ENCODE data around the gene UFD1.

DNA sequence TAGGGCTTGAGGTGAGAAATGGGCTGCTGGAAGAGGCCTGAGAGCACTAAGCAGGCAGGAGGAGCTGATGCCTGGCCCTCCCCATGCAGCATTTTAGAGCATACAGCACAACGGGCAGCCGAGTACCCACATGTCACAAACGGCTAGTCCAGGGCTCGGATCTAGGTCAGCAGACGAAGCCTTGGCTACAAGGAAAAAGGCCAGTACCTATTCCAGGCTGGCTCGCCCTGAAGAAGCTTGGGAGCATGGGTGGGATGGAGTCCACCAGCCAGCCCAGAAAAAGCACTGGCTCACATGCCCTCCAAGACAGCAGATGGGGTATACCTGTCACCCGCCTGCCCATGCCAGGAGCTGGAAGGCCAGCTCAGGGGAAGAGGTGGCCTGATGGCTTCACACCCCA lies 9.6 kb downstream of the UFD1 start:
- TF ChIP-seq, protein P1, sequence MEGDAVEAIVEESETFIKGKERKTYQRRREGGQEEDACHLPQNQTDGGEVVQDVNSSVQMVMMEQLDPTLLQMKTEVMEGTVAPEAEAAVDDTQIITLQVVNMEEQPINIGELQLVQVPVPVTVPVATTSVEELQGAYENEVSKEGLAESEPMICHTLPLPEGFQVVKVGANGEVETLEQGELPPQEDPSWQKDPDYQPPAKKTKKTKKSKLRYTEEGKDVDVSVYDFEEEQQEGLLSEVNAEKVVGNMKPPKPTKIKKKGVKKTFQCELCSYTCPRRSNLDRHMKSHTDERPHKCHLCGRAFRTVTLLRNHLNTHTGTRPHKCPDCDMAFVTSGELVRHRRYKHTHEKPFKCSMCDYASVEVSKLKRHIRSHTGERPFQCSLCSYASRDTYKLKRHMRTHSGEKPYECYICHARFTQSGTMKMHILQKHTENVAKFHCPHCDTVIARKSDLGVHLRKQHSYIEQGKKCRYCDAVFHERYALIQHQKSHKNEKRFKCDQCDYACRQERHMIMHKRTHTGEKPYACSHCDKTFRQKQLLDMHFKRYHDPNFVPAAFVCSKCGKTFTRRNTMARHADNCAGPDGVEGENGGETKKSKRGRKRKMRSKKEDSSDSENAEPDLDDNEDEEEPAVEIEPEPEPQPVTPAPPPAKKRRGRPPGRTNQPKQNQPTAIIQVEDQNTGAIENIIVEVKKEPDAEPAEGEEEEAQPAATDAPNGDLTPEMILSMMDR (conservative IDR thresholded peaks at IDR 0.05 in 1 of 2, IDR thresholded peaks at IDR 0.05 in 1 of 2; ENCODE audit: extremely low read depth in 1 of 2, insufficient read depth in 1 of 2, low read depth in 1 of 2, low read length in 2 of 2) = no peak
- no peak for TF ChIP-seq EZH2 (IDR thresholded peaks at IDR 0.05; ENCODE audit: borderline replicate concordance, low read length)
